Urothelium cell line (cell line): ENCODE measurements around the gene PSD.
"Not testable (repeated sequence)": the region's sequence is repeated elsewhere in the genome, so short reads cannot be mapped to it uniquely, and the experiment has no call there.

Experiments used
- DNase-seq: peaks from one replicate; pipeline ENCODE4 v3.0.0; 2011; ENCODE audit warnings: low spot score, mixed read lengths
- FAIRE-seq: peaks from 2 replicates; lab custom pipeline; 2011; peaks lifted over from hg19 to GRCh38; lab: Jason Lieb, UNC

The PSD gene

DNA sequence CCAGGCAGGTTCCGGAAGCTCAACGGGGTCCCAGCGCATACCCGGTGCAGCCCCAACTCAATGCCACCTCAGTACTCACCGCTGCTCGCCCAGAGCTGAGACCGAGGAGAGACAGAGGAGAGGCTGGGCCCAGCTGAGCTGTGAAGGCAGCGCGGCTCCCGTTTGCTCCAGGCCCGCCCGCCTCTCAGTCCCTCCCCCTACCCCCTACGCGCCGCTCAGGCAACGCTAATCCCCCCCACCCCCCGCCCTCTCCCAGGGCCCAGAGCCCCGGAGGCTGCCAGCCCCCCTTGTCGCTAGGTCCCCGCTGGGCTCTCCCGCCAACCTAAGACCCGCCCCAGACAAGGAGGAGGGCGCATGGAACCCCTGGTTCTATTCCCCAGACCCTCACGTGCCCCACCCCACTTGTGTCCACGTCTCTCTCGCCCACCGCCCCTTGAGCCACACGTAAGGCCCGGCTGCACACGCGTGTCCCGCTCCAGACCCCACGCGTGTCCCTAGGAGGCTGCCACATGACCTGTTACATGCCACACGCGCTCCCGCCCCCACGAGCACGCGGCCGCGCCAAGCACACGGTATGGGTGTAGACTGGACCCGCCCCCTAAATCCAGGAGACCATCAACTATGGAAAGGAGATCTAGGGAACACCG lies at the start of gene PSD:
Gene PSD (minus strand): TSS at position 164 of the 647 bp plus-strand sequence. CDS start 1,747 bp downstream, outside the sequence.
- DNase-seq, result no peak

DNA sequence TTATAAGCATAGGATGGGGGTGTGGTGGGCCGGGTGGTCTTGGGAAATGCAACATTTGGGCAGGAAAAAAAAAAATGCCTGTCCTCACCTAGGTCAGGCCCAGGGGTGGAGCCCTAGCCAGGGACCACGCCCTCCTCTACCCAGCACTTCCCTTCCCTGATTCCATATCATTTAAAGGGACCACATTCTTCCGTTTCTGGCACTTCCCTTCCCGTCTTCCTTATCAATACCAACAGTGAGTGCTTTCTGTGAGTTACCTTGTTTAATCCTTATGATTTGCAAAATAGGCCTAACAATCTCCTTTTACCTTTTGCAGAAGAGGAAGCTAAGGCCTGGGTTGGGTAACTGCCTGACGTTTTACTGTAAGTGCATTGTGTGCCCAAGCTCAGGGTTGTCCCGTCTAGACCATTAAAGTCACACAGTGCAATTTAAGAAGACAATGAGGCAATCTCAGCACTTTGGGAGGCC lies 49.4 kb upstream of the PSD start:
- DNase-seq, result no peak
- no peak for FAIRE-seq

More for the DNA sequence above, at the start of gene PSD:
- FAIRE-seq, result no peak

DNA sequence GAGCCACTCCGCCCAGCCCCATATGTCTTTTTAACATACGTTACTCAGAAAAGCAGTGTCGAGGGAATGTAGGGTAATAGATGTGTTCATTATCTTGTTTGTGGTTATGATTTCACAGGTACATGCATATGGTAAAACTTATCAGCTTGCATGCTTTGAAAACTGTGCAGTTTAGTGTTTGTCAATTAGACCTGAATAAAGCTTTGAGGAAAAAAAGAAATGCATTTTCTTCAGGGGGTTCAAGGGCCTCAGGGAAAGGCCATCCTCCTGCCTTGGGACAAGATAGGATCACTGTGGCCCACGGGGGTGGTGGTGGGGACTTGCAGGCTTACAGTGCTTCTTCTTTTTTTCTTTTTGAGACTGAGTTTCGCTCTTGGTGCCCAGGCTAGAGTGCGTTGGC lies 48.7 kb upstream of the PSD start:
- DNase-seq (no peak), FAIRE-seq (no peak)

DNA sequence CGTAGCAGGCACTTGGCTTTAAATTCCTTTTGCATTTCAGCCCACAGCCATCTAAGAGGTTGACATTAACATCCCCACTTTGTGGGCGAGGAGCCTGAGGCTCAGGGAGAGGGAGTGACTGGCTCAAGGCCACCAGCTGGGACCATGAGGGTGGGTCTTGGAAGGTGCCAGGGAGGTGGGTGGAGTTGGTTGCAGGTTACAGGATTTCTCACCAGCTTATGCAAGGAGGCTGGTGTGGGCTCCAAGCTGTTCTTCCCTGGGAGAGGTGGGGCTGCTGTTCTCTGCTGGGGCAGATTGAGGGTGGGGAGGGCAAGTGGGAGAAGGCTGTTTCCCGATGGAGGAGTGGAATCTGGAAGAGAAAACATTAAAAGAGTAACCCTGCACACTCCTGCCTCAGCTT lies 46.9 kb upstream of the PSD start:
- no peak for FAIRE-seq
- DNase-seq, result no peak

DNA sequence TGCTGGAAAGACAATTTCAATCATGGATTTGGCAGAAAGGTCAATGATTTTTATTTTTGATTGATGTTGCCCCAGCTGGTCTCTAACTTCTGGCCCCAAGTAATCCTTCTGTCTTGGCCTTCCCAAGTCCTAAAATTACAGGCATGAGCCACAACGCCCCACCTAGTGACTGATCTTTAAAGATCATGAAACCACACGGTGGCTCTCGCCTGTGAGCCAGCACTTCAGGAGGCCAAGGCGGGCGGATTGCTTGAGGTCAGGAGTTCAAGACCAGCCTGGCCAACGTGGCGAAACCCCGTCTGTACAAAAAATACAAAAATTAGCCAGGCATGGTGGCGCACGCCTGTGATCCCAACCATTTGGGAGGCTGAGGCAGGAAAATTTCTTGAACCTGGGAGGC lies 45.4 kb upstream of the PSD start:
- no peak for FAIRE-seq

DNA sequence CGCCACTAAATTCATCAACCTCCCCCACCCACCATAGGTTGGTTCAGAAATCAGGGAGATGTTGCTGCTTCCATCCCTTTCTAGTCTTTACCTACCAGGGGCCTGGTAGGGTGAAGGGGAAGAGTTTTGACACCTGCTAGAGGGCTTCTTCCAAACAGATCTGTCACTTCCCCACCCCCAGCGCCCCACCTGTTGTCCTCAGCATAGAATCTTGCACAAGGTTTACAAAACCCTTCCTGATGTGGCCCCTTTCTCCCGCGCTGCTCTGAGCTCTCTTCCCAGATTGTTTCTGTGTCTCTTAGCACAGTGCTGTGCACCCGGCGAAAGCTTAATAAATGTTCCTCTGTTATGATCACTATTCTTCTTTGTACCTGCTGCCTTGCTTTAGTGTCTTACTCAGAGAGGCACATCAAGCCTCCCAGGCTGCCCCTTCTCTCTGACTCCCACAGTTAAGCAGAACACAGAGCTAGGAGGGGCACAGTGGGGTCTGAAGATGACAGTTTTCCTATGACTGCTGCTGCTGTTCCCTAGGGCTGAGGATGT lies 44.0 kb upstream of the PSD start:
- no peak for DNase-seq
- no peak for FAIRE-seq

More for the DNA sequence above, 45.4 kb upstream of the PSD start:
- DNase-seq, result no peak

DNA sequence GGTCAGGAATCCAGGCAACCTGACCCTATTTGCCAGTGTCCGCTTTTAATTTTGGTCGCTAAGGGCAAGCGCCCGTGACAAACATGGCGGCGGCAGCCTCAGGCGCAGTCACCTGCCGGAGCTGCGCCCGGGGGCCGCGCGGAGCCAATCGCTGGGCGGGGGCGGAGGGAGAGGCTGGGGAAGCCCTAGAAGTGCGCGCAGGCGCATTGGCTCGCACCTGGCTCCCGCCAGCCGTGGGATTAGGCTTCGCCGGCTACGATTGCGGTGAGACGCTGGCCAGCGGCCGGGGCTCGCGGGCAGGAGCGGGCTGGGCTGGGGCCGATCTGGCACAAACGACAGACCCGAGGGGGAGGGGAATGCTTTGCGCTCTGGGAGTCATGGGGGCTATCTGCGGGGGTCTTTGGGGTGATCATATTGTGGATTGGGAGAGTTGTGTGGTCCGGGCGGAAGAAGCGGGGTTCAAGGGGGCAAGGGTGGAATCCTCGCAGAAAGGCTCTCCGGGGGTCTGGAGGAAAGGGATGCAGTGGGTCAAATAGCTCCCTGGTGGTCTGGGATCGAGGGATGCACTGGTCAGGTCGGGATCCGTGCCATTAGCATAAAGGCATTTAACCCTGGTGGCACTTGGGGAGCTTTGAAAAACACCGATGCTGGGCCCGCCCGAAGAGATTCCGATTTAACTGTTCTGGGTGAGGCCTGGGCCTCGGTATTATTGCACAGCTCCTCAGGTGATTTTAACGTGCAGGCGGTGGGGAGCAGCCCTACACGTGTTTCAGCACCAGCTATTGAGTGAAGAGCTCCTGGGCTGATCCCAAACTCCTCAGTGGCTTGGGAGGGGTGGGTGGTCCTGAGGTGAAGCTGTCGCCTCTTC lies 42.8 kb upstream of the PSD start:
- DNase-seq (peak; percentile 99), FAIRE-seq (no peak)

DNA sequence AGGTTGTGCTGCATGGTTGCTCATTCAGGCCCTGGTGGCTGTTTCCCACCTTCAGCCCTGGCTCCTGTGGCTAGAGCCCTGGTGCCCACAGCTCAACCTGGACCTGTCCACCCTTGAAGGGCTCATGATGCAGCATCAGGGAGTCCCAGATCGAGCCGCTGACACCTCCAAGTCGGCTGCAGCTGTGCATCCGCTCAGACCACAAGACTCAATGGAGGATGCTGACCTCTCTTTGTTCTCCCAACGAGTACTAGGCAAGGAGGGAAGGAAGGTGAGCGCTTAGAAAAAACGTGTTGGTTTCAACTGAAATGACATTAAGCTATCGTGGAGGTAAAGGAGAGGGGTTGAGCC lies 42.2 kb upstream of the PSD start:
- no peak for FAIRE-seq
- no peak for DNase-seq

DNA sequence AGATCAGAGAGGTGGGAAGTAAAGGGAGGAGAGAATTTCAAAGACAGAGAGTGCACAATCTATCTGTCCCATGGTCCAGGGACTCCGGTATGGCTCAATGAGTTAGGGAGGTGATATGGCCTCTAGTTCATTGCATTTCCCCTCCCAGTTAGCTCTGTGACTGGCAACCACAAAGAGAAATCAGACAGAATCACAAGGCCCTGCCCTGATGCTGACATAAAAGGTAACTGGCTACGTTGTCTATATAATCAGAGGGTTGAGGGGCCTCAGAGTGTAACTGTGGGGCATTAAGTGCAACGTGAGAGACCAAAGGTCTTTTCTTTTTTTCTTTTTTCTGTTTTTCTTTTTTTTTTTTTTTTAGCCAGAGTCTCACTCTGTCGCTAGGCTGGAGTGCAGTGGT lies 40.1 kb upstream of the PSD start:
- no peak for DNase-seq

DNA sequence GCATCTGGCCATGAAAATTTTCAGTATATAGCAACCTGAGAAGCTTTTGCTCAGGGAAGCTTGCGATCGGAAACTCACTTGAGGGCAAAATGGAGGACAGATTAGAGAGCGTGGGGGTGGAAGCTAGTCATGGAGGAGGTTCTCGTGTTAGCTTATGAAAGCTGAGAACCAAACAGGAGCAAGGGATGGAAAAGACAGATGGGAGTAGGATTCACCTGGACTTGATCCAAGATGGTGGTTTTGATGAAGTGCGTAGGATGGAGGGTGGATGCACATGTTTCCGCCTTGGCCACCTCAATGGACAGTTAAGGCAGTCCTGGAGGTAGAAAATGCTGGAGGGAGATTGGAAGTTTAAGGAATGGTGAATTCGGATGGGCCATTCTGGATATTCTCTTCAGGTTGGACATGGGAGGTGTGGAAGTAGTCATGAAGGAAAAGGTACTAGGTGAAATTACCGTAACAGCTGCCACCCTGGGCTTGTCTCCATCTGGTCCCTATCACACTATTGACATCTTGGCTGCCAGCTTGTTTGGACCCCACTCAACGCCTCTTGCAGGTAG lies 39.1 kb upstream of the PSD start:
- DNase-seq (no peak), FAIRE-seq (no peak)

More for the DNA sequence above, 40.1 kb upstream of the PSD start:
- no peak for FAIRE-seq

DNA sequence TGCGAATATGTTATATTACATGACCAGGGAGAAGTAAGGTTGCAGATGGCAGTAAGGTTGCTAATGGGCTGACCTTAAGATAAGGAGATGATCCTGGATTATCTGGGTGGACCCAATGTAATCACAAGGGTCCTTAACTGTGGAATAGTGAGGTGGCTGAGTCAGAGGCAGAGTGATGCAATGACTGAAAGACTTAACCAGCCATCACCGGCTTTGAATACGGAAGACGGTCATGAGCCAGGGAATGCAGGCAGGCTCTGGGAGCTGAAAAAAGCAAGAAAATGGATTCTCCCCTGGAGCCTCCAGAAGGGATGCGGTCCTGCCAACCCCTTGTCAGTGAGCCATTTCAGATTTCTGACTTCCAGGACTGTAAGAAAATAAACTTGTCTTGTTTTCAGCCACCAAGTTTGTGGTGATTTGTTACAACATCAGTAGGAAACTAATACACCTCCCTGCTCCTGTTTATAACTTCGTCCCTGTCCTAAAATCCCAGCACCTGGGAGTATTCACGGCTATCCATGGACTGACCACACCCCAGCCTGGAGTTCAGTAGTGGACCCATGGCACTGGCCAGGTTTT lies 37.4 kb upstream of the PSD start:
- DNase-seq, result no peak
- peak; percentile 20 for FAIRE-seq

DNA sequence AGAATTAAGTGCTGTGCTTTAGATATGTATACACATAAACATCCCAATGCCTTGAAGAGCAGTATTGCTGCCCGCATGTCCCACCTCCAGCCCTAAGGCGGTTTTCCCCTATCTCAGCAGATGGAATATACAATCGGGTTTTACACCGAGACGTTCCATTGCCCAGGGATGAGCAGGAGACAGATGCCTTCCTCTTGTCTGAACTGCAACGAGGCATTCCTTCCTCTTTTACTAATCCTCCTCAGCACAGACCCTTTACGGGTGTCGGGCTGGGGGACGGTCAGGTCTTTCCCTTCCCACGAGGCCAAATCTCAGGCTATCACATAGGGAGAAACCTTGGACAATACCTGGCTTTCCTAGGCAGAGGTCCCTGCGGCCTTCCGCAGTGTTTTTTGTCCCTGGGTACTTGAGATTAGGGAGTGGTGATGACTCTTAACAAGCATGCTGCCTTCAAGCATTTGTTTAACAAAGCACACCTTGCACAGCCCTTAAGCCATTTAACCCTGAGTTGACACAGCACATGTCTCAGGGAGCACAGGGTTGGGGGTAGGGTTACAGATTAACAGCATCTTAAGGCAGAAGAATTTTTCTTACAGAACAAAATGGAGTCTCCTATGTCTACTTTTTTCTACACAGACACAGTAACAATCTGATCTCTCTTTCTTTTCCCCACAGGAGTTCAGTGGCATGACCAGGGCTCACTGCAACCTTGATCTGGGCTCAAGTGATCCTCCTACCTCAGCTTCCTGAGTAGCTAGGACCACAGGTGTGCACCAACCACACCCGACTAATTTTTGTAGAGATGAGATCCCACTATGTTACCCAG lies 36.3 kb upstream of the PSD start:
- not testable (repeated sequence) for DNase-seq, FAIRE-seq

DNA sequence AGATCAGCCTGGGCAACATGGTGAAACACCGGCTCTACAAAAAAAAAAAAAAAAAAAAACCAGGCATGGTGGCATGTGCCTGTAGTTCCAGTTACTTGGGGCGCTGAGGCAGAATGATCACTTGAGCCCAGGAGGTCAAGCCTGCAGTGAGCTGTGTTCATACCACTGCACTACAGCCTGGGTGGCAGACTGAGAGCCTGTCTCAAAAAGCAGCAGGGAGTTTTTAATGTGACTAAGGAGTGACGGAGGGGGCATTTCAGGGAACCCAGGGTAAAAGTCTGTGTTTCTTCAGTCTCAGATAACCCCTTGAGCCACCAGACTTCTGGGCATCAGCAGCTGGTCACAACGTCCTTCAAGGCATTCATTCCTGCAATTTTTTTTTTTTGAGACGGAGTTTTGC lies 34.9 kb upstream of the PSD start:
- DNase-seq (no peak), FAIRE-seq (no peak)

DNA sequence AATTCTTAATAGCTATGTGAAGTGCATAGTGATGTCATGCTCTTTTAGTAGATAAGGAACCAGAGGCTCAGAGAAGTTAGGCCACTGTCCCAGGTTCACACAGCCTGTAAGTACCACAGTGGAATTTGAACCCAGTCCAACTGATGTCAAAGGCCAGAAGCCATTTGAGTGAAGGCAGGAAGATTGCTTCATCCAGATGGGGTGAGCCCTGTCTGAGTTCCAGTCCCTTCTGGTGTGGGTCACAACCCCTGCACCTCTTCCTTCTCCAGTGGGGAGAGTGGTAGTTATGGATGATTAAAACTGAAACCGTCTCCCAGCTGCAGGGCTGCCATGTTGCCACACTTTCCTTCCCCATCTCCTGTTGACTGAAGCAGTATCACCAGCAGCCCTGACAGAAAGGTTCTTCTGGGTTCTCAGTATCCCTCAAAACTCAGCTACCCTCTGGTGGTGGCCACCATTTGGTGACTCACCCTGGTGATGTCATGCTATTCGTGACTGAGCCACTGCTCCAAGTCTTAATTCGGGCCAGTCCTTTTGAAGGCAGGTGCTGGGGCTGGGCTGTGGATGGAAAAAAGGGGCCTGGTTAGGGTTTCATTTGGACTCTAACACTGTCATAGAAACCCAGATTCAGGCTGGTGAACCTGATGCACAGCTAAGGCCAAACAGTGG lies 34.2 kb upstream of the PSD start:
- FAIRE-seq (no peak), DNase-seq (peak; percentile 52)

DNA sequence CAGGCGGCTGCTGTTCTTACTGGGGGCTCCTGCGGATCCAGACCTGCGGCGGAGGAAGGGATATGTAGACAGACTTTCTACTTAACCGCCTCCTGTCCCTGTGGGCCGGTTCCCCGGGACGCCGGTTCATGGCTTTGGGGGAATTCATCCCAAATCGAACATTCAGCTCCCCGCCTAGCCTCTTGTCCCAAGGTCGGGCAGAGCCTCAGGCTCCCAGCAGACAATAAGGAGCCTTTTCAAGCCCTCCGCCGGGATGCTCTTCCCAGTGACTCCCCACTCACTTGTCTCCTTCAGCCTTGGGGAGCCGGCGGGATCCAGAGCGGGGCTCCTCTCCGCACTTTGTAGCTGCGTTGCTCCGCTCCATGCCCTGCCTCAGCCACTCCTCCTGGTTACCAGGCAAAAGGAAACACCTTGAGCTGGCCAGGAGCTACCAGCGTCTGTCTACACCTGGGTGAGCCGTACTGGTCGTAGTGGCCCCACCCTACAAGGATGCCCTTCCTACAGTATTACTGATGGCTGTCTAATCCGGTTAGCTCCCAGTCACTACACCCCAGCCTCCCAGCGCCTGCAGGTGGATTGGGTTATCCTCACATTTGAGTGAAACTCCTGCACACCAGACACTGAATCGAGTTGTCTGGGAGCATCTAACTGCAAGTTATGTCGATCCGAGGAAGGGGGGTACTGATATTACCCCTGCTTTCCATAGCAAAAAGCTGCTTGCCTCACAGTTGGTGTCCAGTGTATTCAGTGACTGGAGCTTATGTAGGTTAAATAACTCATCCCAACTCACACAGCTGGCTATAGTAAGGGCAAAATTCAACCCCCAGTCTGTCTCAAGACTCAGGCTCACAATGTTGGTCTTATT lies 32.8 kb upstream of the PSD start, which contains the start of gene C10orf95:
Gene C10orf95 (minus strand): TSS at position 439 of the 865 bp plus-strand sequence. CDS start 450 bp downstream, outside the sequence.
- DNase-seq (no peak), FAIRE-seq (no peak)

DNA sequence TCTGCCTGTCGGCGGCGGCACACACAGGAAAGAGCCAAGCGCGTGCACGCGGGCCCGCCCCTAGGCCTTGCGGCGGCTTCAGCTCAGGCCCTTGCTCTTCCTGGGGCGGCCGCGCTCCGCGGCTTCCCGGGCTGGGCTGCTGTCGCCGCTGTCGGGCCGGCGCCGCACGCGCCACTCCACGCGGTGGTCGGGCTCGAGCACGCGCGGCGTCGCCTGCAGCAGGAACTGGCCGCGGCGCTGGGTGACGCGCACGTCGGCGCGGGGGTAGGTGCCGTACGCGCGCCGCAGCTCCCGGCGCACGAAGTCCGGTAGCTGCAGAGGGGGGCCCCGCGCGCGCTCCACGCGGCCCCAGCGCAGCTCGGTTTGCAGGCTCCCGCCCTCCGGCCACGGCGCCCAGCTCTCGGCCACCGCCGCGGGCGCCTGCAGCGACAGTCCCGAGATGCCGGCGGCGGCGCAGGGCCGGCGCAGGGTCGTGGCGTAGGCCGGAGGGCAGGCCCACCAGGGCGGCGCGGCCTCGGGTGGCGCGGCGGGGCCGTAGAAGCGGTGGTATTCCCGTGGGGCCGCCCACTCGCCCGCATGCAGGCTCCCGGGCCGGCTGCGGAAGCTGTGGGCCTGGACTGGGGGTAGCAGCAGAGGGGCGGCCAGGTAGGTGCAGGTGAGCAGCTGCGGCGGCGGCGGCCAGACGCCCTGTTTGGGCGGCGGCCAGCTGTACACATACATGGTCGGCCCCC lies 32.0 kb upstream of the PSD start:
- peak; percentile 88 for FAIRE-seq
- peak; percentile 94 for DNase-seq

DNA sequence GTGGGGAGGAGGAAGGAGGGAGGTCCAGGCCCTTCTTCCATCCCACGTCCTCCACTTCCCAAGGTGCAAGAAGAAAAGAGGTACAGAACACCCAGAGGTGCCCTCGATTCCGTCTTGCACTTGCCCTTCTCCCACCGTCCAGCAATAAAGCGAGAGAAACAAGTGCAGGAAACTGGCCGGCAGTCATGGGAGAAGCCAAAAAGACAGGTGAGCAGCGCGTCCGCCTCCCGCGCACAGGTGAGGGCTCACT lies 31.5 kb upstream of the PSD start:
- FAIRE-seq (no peak), DNase-seq (no peak)
